Sigmoid colon (tissue), 7 donors: ENCODE data around the gene NLRC5. TPM values are rescaled to one million over a fixed set of nuclear protein-coding genes. Genes with fewer than 3 reads are reported as not detected.

ENCODE experiments used
- DNase-seq: peaks from one replicate; pipeline ENCODE4 v3.0.0-alpha.2; 2019
- H3K27ac ChIP-seq, 4 donors: fragments of 200-600 bp; sonication (generic); one replicate each; pipeline ENCODE4 v1.5.1; 2016 to 2019; ENCODE audit warnings: mild to moderate bottlenecking in 1 of 4
- H3K27me3 ChIP-seq, 3 donors: fragments of 200-600 bp; sonication (generic); one replicate each; pipeline ENCODE4 v1.5.1; 2019; ENCODE audit warnings: mild to moderate bottlenecking in 1 of 3
- H3K36me3 ChIP-seq, 4 donors: fragments of 200-600 bp; sonication (generic); one replicate each; pipeline ENCODE4 v1.5.1; 2016 to 2019
- H3K4me1 ChIP-seq, 4 donors: fragments of 200-600 bp; sonication (generic); one replicate each; pipeline ENCODE4 v1.5.1; 2017 to 2019
- H3K4me3 ChIP-seq, 4 donors: fragments of 200-600 bp; sonication (generic); one replicate each; pipeline ENCODE4 v1.5.1; 2017 to 2019; ENCODE audit warnings: mild to moderate bottlenecking in 2 of 4, moderate library complexity in 1 of 4
- H3K9me3 ChIP-seq, 4 donors: fragments of 200-600 bp in 3 of 4; sonication (generic) in 3 of 4; one replicate each; pipeline versions ENCODE4 v1.5.1 to v1.6.1; 2013 to 2019
- CTCF ChIP-seq, 4 experiments: fragments of 450-650 bp in 3 of 4; fragments of 200-600 bp in 1 of 4; IDR thresholded peaks; one replicate each; pipeline ENCODE4 v1.5.1; 2016 to 2019; ENCODE audit warnings: antibody characterized with exemption in 4 of 4, mild to moderate bottlenecking in 3 of 4, moderate library complexity in 2 of 4
- EP300 ChIP-seq, 4 donors: sonication (generic); formaldehyde crosslinking; IDR thresholded peaks; one replicate each; pipeline ENCODE4 v1.6.1; 2017; ENCODE audit warnings: antibody characterized with exemption in 4 of 4
- POLR2A ChIP-seq, 2 donors: fragments of 450-650 bp; IDR thresholded peaks; one replicate each; pipeline ENCODE4 v1.6.1; 2016; ENCODE audit warnings: antibody characterized with exemption in 2 of 2, mild to moderate bottlenecking in 2 of 2, moderate library complexity in 2 of 2
- POLR2AphosphoS5 ChIP-seq, 4 donors: sonication (generic); formaldehyde crosslinking; IDR thresholded peaks; one replicate each; pipeline ENCODE4 v1.6.1; 2017; ENCODE audit warnings: antibody characterized with exemption in 4 of 4
- WGBS, 2 donors: extraction: QIAGEN DNeasy Blood & Tissue Kit; methylation state at CpG; one replicate each; pipeline ENCODE4 v1.1.7; 2013; 5-methylcytosine and 5-hydroxymethylcytosine counted together
- intact Hi-C: fragments of 100-400 bp; cut with DNase I; formaldehyde crosslinking; loops from one replicate; pipeline ENCODE4 v1.15.1; 2023
- polyA plus RNA-seq, 3 donors: library from polyadenylated mRNA; stranded (reverse); fragments of 200-250 nt; gene quantifications; one replicate each; pipeline ENCODE4 v1.2.3, GENCODE V29; 2013
- total RNA-seq, 4 donors: library from RNA; depleted of rRNA; stranded (reverse); fragments of >200 nt; gene quantifications; one replicate each; pipeline ENCODE4 v1.1.0, GENCODE V29; 2016
- donor health status: healthy with polysubstance abuse.
- donor health status: Bipolar disorder and iron deficiency.
- donor health status: healthy.

NLRC5 gene
- total and polyA plus RNA-seq, 7 donors = 9.5 to 119 (median 19.5) TPM

- no peak overlapping the region for H3K27ac ChIP-seq
- H3K27me3 ChIP-seq = no peaks in the 10 kb centered on the region
- peak; percentile 64 for DNase-seq
- H3K4me1 ChIP-seq = no peaks in the 10 kb centered on the region
- TF ChIP-seq POLR2AphosphoS5 (IDR thresholded peaks at IDR 0.05) (peak in 1 of 4 donors; percentile 23), POLR2A (IDR thresholded peaks at IDR 0.05) (no peak)
- H3K9me3 ChIP-seq = no peaks in the 10 kb centered on the region
- intact Hi-C loops = no loop called here
- H3K4me3 ChIP-seq = no peak overlapping the region
- H3K36me3 ChIP-seq = peaks cover 34 to 54% (median 36%) of the 10 kb centered on the region in 4 donors
- WGBS, 2 donors = 87 to 88% methylated on average over 10 of the region's 10 CpGs
Measured at GRCh38 chr16:56946767-56947603, 42.4 kb upstream of the NLRC5 start.

GRCh38 chr16:56947604-56947995 lies 41.8 kb upstream of the NLRC5 start:
- Histone ChIP-seq H3K9me3 (no peaks in the 10 kb centered on the region), H3K36me3 (peaks cover 28 to 48% (median 30%) of the 10 kb centered on the region in 4 donors), H3K4me3 (no peak overlapping the region), H3K27me3 (no peaks in the 10 kb centered on the region), H3K4me1 (no peaks in the 10 kb centered on the region), H3K27ac (no peak overlapping the region)
- DNase-seq = no peak
- TF ChIP-seq EP300 (IDR thresholded peaks at IDR 0.05) (no peak), CTCF (IDR thresholded peaks at IDR 0.05) (no peak), POLR2AphosphoS5 (IDR thresholded peaks at IDR 0.05) (no peak), POLR2A (IDR thresholded peaks at IDR 0.05) (no peak)
- 89 to 95% methylated on average over 2 of the region's 2 CpGs for WGBS, 2 donors
- intact Hi-C loops = no loop called here

DNA sequence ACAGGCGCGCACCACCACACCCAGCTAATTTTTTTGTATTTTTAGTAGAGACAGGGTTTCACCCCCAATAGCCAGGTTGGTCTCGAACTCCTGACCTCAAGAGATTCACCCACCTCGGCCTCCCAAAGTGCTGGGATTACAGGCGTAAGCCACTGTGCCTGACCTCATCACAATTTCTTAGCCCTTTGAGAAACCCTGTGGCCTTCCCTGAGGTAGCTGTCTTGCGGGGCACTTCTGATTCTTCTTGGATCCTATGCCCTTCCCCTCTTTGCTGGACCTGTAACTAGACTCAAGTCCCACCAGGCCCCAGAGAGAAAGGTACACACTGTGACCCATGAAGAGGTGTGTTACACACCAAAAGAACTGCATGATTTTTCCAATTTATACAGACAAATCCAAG lies 41.1 kb upstream of the NLRC5 start:
- no peak overlapping the region for H3K4me3 ChIP-seq
- peak; percentile 43 for DNase-seq
- H3K4me1 ChIP-seq = no peaks in the 10 kb centered on the region
- intact Hi-C loops = no loop called here
- H3K36me3 ChIP-seq = peaks cover 22 to 42% (median 24%) of the 10 kb centered on the region in 4 donors
- H3K27me3 ChIP-seq = no peaks in the 10 kb centered on the region
- no peaks in the 10 kb centered on the region for H3K9me3 ChIP-seq
- H3K27ac ChIP-seq = no peak overlapping the region
- WGBS, 2 donors = 96 to 98% methylated on average over 6 of the region's 6 CpGs
- TF ChIP-seq POLR2A (IDR thresholded peaks at IDR 0.05) = no peak
- TF ChIP-seq POLR2AphosphoS5 (IDR thresholded peaks at IDR 0.05) = no peak
- TF ChIP-seq EP300 (IDR thresholded peaks at IDR 0.05) = no peak
- no peak for TF ChIP-seq CTCF (IDR thresholded peaks at IDR 0.05)

DNA sequence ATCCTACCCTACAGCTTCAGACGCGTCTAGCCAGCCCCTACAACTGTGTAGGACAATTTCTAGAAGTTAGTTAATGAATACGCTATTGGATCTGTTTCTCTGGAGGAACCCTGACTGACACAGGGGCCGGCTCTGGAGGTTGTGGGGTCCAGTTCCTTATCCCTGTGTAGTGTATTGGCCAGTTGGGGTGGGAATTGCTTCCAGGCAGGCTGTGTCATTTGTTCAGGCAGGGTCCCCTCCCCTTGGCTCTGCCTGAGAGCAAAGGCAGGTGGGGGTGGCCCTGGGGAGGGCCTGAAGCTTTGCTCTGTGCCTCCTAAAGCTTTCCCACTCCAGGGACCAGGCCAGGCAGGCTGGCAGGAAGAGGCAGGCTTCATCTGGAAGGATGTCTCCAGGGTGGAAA lies 39.3 kb upstream of the NLRC5 start:
- intact Hi-C loops = no loop called here
- H3K27ac ChIP-seq = no peak overlapping the region
- DNase-seq = no peak

More for the DNA sequence above, 39.3 kb upstream of the NLRC5 start:
- H3K4me1 ChIP-seq = no peaks in the 10 kb centered on the region
- H3K27me3 ChIP-seq = no peaks in the 10 kb centered on the region
- TF ChIP-seq POLR2A (IDR thresholded peaks at IDR 0.05) (no peak), CTCF (IDR thresholded peaks at IDR 0.05) (no peak), POLR2AphosphoS5 (IDR thresholded peaks at IDR 0.05) (no peak), EP300 (IDR thresholded peaks at IDR 0.05) (no peak)
- no peaks in the 10 kb centered on the region for H3K9me3 ChIP-seq
- H3K36me3 ChIP-seq = peaks cover 5 to 24% (median 6%) of the 10 kb centered on the region in 4 donors
- H3K4me3 ChIP-seq = no peak overlapping the region
- 91 to 96% methylated on average over 4 of the region's 4 CpGs for WGBS, 2 donors
